ENCODE results near the gene PLAC1.

The PLAC1 gene

GRCh38 chrX:134599184-134599914, 58.9 kb downstream of the PLAC1 start:
- no peak for DNase-seq (ENCODE audit: low read depth)
- TF ChIP-seq, protein P1, sequence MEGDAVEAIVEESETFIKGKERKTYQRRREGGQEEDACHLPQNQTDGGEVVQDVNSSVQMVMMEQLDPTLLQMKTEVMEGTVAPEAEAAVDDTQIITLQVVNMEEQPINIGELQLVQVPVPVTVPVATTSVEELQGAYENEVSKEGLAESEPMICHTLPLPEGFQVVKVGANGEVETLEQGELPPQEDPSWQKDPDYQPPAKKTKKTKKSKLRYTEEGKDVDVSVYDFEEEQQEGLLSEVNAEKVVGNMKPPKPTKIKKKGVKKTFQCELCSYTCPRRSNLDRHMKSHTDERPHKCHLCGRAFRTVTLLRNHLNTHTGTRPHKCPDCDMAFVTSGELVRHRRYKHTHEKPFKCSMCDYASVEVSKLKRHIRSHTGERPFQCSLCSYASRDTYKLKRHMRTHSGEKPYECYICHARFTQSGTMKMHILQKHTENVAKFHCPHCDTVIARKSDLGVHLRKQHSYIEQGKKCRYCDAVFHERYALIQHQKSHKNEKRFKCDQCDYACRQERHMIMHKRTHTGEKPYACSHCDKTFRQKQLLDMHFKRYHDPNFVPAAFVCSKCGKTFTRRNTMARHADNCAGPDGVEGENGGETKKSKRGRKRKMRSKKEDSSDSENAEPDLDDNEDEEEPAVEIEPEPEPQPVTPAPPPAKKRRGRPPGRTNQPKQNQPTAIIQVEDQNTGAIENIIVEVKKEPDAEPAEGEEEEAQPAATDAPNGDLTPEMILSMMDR (conservative IDR thresholded peaks at IDR 0.05; ENCODE audit: low read depth, low read length): no peak

DNA sequence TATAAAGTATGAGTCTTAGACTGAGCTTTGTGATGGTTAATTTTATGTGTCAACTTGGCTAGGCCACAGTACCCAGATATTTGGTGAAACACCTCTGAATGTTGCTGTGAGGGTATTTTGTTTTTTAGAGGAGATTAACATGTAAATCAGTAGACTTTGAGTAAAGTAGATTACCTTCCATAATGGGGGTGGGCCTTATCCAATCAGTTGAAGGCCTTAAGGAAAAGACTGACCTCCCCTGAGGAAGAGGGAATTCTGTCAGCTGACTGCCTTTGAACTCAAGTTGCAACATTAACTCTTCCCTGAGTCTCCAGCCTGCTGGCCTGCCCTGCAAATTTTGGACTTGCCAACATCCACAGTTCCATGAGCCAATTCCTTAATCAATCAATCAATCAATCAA, 66.0 kb downstream of the PLAC1 start:
- TF ChIP-seq, protein P1 (conservative IDR thresholded peaks at IDR 0.05; ENCODE audit: low read depth, low read length): no peak
- no peak overlapping the region for H3K4me3 ChIP-seq (ENCODE audit: low read length)
- no peak for DNase-seq (ENCODE audit: low read depth)

More at GRCh38 chrX:134599184-134599914, 58.9 kb downstream of the PLAC1 start:
- H3K4me3 ChIP-seq (ENCODE audit: low read length): no peak overlapping the region

DNA sequence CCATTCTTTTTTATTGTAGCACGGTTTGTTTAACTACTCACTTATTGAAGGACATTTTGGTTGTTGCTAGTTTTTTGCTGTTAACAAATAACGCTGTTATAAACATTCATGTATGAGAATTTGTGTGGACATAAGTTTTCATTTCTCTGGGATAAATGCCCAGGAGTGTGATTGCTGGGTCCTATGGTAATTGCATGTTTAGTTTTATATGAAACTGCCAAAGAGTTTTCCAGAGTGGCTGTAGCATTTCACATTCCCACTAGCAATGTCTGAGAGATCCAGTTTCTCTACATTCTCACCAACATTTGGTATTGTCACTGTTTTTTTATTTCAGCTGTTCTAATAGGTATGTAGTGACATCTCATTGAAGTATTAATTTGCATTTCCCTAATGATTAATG, 66.8 kb downstream of the PLAC1 start:
- DNase-seq (ENCODE audit: low read depth): no peak
- H3K4me3 ChIP-seq (ENCODE audit: low read length): no peak overlapping the region
- TF ChIP-seq, protein P1 (conservative IDR thresholded peaks at IDR 0.05; ENCODE audit: low read depth, low read length): no peak

DNA sequence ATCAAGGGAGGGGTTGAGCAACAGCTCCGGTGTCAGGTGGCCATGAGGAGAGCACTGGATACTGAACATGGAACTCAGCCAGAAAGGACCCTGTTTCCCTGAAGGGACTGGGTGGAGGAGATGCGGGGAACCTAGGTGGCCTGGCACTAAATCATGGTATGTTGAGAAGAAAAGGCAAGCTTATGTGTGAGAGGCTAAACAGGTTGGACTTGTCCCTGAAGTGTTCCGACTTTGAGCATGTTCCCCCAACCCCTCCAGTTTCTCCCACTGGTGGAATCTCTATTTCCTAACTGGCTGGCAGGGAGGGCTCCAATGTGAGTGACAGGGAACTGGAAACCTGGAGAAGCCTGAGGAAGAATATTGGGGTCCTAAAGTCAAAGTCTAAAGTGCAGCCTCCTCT, 69.5 kb downstream of the PLAC1 start:
- DNase-seq (ENCODE audit: low read depth): no peak
- H3K4me3 ChIP-seq (ENCODE audit: low read length): no peak overlapping the region
- TF ChIP-seq, protein P1 (conservative IDR thresholded peaks at IDR 0.05; ENCODE audit: low read depth, low read length): no peak

- H3K4me3 ChIP-seq (ENCODE audit: low read length): no peak overlapping the region
- TF ChIP-seq, protein P1 (conservative IDR thresholded peaks at IDR 0.05; ENCODE audit: low read depth, low read length): no peak
These were observed 77.4 kb downstream of the PLAC1 start for GRCh38 chrX:134580907-134581306.

DNA sequence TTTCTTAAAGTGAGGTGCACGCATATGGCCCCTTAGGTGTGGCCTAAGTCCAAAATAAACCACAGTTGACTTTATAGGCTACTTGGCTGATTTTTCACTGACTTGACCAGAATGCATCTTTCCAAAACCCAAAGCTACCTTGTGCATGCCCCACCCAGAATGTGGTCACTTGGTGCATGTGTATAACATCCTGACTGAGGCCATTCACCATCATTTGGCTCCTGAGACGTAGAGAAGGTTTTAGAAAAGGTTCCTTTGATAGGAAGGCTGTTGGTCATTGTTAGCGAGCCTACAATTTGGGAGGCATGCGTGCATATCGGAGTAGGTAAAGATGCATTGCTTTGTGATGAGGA, 84.6 kb downstream of the PLAC1 start:
- TF ChIP-seq, protein P1 (conservative IDR thresholded peaks at IDR 0.05; ENCODE audit: low read depth, low read length): no peak
- no peak overlapping the region for H3K4me3 ChIP-seq (ENCODE audit: low read length)
- DNase-seq (ENCODE audit: low read depth): no peak

More at GRCh38 chrX:134580907-134581306, 77.4 kb downstream of the PLAC1 start:
- DNase-seq (ENCODE audit: low read depth): no peak
